ENCODE results near the gene CIBAR2.

Gene CIBAR2

GRCh38 chr16:85134789-85135142 lies 22.5 kb upstream of the CIBAR2 start:
- Histone ChIP-seq H3K27ac (ENCODE audit: low read depth, low read length) (no peak overlapping the region), H3K27me3 (ENCODE audit: control insufficient read depth, insufficient read depth, low read length) (no peaks in the 10 kb centered on the region), H3K36me3 (ENCODE audit: control insufficient read depth, insufficient read depth, low read length) (no peaks in the 10 kb centered on the region), H3K4me3 (ENCODE audit: low read depth, low read length) (no peak overlapping the region), H3K9me3 (ENCODE audit: control insufficient read depth, insufficient read depth, low read length) (no peaks in the 10 kb centered on the region), H3K4me1 (ENCODE audit: control insufficient read depth, insufficient read depth, low read length) (peaks cover 5% of the 10 kb centered on the region; the same call in 1 of the 2 replicates), H3K9ac (ENCODE audit: low read depth, low read length) (no peak overlapping the region)

- Histone ChIP-seq H3K4me1 (ENCODE audit: control insufficient read depth, insufficient read depth, low read length) (peaks cover 5% of the 10 kb centered on the region; the same call in 1 of the 2 replicates), H3K9me3 (ENCODE audit: control insufficient read depth, insufficient read depth, low read length) (no peaks in the 10 kb centered on the region), H3K36me3 (ENCODE audit: control insufficient read depth, insufficient read depth, low read length) (no peaks in the 10 kb centered on the region), H3K9ac (ENCODE audit: low read depth, low read length) (no peak overlapping the region), H3K27me3 (ENCODE audit: control insufficient read depth, insufficient read depth, low read length) (no peaks in the 10 kb centered on the region), H3K27ac (ENCODE audit: low read depth, low read length) (no peak overlapping the region), H3K4me3 (ENCODE audit: low read depth, low read length) (no peak overlapping the region)
These were observed 22.0 kb upstream of the CIBAR2 start for GRCh38 chr16:85134076-85134788.

- Histone ChIP-seq H3K36me3 (ENCODE audit: control insufficient read depth, insufficient read depth, low read length) (no peaks in the 10 kb centered on the region), H3K4me1 (ENCODE audit: control insufficient read depth, insufficient read depth, low read length) (peaks cover 5% of the 10 kb centered on the region; the same call in 1 of the 2 replicates), H3K9ac (ENCODE audit: low read depth, low read length) (no peak overlapping the region), H3K27ac (ENCODE audit: low read depth, low read length) (no peak overlapping the region), H3K27me3 (ENCODE audit: control insufficient read depth, insufficient read depth, low read length) (no peaks in the 10 kb centered on the region), H3K9me3 (ENCODE audit: control insufficient read depth, insufficient read depth, low read length) (no peaks in the 10 kb centered on the region), H3K4me3 (ENCODE audit: low read depth, low read length) (no peak overlapping the region)
These were observed 21.0 kb upstream of the CIBAR2 start for GRCh38 chr16:85133290-85133599.

- Histone ChIP-seq H3K4me1 (ENCODE audit: control insufficient read depth, insufficient read depth, low read length) (peaks cover 5% of the 10 kb centered on the region; the same call in 1 of the 2 replicates), H3K9me3 (ENCODE audit: control insufficient read depth, insufficient read depth, low read length) (no peaks in the 10 kb centered on the region), H3K27me3 (ENCODE audit: control insufficient read depth, insufficient read depth, low read length) (no peaks in the 10 kb centered on the region), H3K36me3 (ENCODE audit: control insufficient read depth, insufficient read depth, low read length) (no peaks in the 10 kb centered on the region), H3K4me3 (ENCODE audit: low read depth, low read length) (no peak overlapping the region), H3K9ac (ENCODE audit: low read depth, low read length) (no peak overlapping the region), H3K27ac (ENCODE audit: low read depth, low read length) (no peak overlapping the region)
These were observed 20.4 kb upstream of the CIBAR2 start for GRCh38 chr16:85132456-85133289.

- Histone ChIP-seq H3K27ac (ENCODE audit: low read depth, low read length) (no peak overlapping the region), H3K4me1 (ENCODE audit: control insufficient read depth, insufficient read depth, low read length) (peaks cover 14% of the 10 kb centered on the region; the same call in 1 of the 2 replicates), H3K9ac (ENCODE audit: low read depth, low read length) (no peak overlapping the region)
These were observed 18.4 kb upstream of the CIBAR2 start for GRCh38 chr16:85130705-85131028.

GRCh38 chr16:85129876-85130704 lies 17.8 kb upstream of the CIBAR2 start:
- no peaks in the 10 kb centered on the region for H3K9me3 ChIP-seq (ENCODE audit: control insufficient read depth, insufficient read depth, low read length)
- no peak overlapping the region for H3K4me3 ChIP-seq (ENCODE audit: low read depth, low read length)
- H3K27me3 ChIP-seq (ENCODE audit: control insufficient read depth, insufficient read depth, low read length): 0 out of 2 replicates have a peak, but pooled peaks cover 3% of the 10 kb centered on the region
- H3K4me1 ChIP-seq (ENCODE audit: control insufficient read depth, insufficient read depth, low read length): peaks cover 14% of the 10 kb centered on the region; the same call in 1 of the 2 replicates
- H3K36me3 ChIP-seq (ENCODE audit: control insufficient read depth, insufficient read depth, low read length): no peaks in the 10 kb centered on the region
- H3K27ac ChIP-seq (ENCODE audit: low read depth, low read length): no peak overlapping the region
- H3K9ac ChIP-seq (ENCODE audit: low read depth, low read length): no peak overlapping the region

More at GRCh38 chr16:85130705-85131028, 18.4 kb upstream of the CIBAR2 start:
- Histone ChIP-seq H3K9me3 (ENCODE audit: control insufficient read depth, insufficient read depth, low read length) (no peaks in the 10 kb centered on the region), H3K27me3 (ENCODE audit: control insufficient read depth, insufficient read depth, low read length) (0 out of 2 replicates have a peak, but pooled peaks cover 2% of the 10 kb centered on the region), H3K4me3 (ENCODE audit: low read depth, low read length) (no peak overlapping the region), H3K36me3 (ENCODE audit: control insufficient read depth, insufficient read depth, low read length) (no peaks in the 10 kb centered on the region)

- H3K27me3 ChIP-seq (ENCODE audit: control insufficient read depth, insufficient read depth, low read length): 0 out of 2 replicates have a peak, but pooled peaks cover 3% of the 10 kb centered on the region
These were observed 16.0 kb upstream of the CIBAR2 start for GRCh38 chr16:85128079-85128837.

GRCh38 chr16:85127379-85127723 lies 15.1 kb upstream of the CIBAR2 start:
- Histone ChIP-seq H3K9me3 (ENCODE audit: control insufficient read depth, insufficient read depth, low read length) (no peaks in the 10 kb centered on the region), H3K4me3 (ENCODE audit: low read depth, low read length) (no peak overlapping the region), H3K27ac (ENCODE audit: low read depth, low read length) (no peak overlapping the region), H3K9ac (ENCODE audit: low read depth, low read length) (no peak overlapping the region), H3K4me1 (ENCODE audit: control insufficient read depth, insufficient read depth, low read length) (peaks cover 14% of the 10 kb centered on the region), H3K27me3 (ENCODE audit: control insufficient read depth, insufficient read depth, low read length) (0 out of 2 replicates have a peak, but pooled peaks cover 3% of the 10 kb centered on the region), H3K36me3 (ENCODE audit: control insufficient read depth, insufficient read depth, low read length) (no peaks in the 10 kb centered on the region)

More at GRCh38 chr16:85128079-85128837, 16.0 kb upstream of the CIBAR2 start:
- Histone ChIP-seq H3K9me3 (ENCODE audit: control insufficient read depth, insufficient read depth, low read length) (no peaks in the 10 kb centered on the region), H3K9ac (ENCODE audit: low read depth, low read length) (no peak overlapping the region), H3K36me3 (ENCODE audit: control insufficient read depth, insufficient read depth, low read length) (no peaks in the 10 kb centered on the region), H3K27ac (ENCODE audit: low read depth, low read length) (no peak overlapping the region), H3K4me3 (ENCODE audit: low read depth, low read length) (no peak overlapping the region), H3K4me1 (ENCODE audit: control insufficient read depth, insufficient read depth, low read length) (peaks cover 14% of the 10 kb centered on the region)

- no peaks in the 10 kb centered on the region for H3K36me3 ChIP-seq (ENCODE audit: control insufficient read depth, insufficient read depth, low read length)
- H3K27ac ChIP-seq (ENCODE audit: low read depth, low read length): peak overlapping the region; percentile 62
- peaks cover 14% of the 10 kb centered on the region for H3K4me1 ChIP-seq (ENCODE audit: control insufficient read depth, insufficient read depth, low read length)
- H3K9ac ChIP-seq (ENCODE audit: low read depth, low read length): no peak overlapping the region
- H3K4me3 ChIP-seq (ENCODE audit: low read depth, low read length): no peak overlapping the region
- no peaks in the 10 kb centered on the region for H3K9me3 ChIP-seq (ENCODE audit: control insufficient read depth, insufficient read depth, low read length)
- 0 out of 2 replicates have a peak, but pooled peaks cover 3% of the 10 kb centered on the region for H3K27me3 ChIP-seq (ENCODE audit: control insufficient read depth, insufficient read depth, low read length)
These were observed 14.6 kb upstream of the CIBAR2 start for GRCh38 chr16:85126705-85127378.

- Histone ChIP-seq H3K9ac (ENCODE audit: low read depth, low read length) (no peak overlapping the region), H3K4me3 (ENCODE audit: low read depth, low read length) (no peak overlapping the region), H3K27me3 (ENCODE audit: control insufficient read depth, insufficient read depth, low read length) (0 out of 2 replicates have a peak, but pooled peaks cover 3% of the 10 kb centered on the region), H3K27ac (ENCODE audit: low read depth, low read length) (peak overlapping the region; percentile 62), H3K36me3 (ENCODE audit: control insufficient read depth, insufficient read depth, low read length) (no peaks in the 10 kb centered on the region), H3K4me1 (ENCODE audit: control insufficient read depth, insufficient read depth, low read length) (peaks cover 14% of the 10 kb centered on the region), H3K9me3 (ENCODE audit: control insufficient read depth, insufficient read depth, low read length) (no peaks in the 10 kb centered on the region)
These were observed 14.1 kb upstream of the CIBAR2 start for GRCh38 chr16:85126394-85126704.

All from HUES48 (cell line).